HG03565 (cell line): Measurements from ENCODE around the gene NIT2.
"Not testable (repeated sequence)": the region's sequence is repeated elsewhere in the genome, so short reads cannot be mapped to it uniquely, and the experiment has no call there.

Experiments used
- ATAC-seq: cut with Tn5 transposase; IDR thresholded peaks from one replicate; pipeline ENCODE4 v1.9.1; 2021; ENCODE audit warnings: mild to moderate bottlenecking, moderate library complexity; ENCODE audit not compliant: unreplicated experiment

Gene NIT2

GRCh38 chr3:100334488-100335351 lies at the start of gene NIT2:
NIT2 (plus strand) TSS chr3:100334757; CDS start chr3:100334792, 35 bp downstream.
- ATAC-seq, result peak; percentile 93

- ATAC-seq, result no peak
Observed at GRCh38 chr3:100288288-100288894, 46.2 kb upstream of the NIT2 start.

- no peak for ATAC-seq
Observed at GRCh38 chr3:100289339-100289738, 45.2 kb upstream of the NIT2 start.

- no peak for ATAC-seq
Observed at GRCh38 chr3:100295089-100295488, 39.5 kb upstream of the NIT2 start.

GRCh38 chr3:100297784-100298183 lies 36.8 kb upstream of the NIT2 start:
- ATAC-seq, result no peak

GRCh38 chr3:100299016-100299415 lies 35.5 kb upstream of the NIT2 start:
- ATAC-seq, result no peak

- ATAC-seq, result no peak
Observed at GRCh38 chr3:100306695-100307094, 27.9 kb upstream of the NIT2 start.

- ATAC-seq, result no peak
Observed at GRCh38 chr3:100310355-100310965, 24.1 kb upstream of the NIT2 start.

GRCh38 chr3:100311011-100311410 lies 23.5 kb upstream of the NIT2 start:
- no peak for ATAC-seq

- peak; percentile 61 for ATAC-seq
Observed at GRCh38 chr3:100316641-100317069, 17.9 kb upstream of the NIT2 start.

GRCh38 chr3:100317912-100318311 lies 16.6 kb upstream of the NIT2 start:
- ATAC-seq, result no peak

GRCh38 chr3:100319951-100320350 lies 14.6 kb upstream of the NIT2 start:
- ATAC-seq, result no peak

GRCh38 chr3:100324044-100324443 lies 10.5 kb upstream of the NIT2 start:
- no peak for ATAC-seq

GRCh38 chr3:100325827-100326226 lies 8.7 kb upstream of the NIT2 start:
- ATAC-seq, result no peak

- not testable (repeated sequence) for ATAC-seq
Observed at GRCh38 chr3:100327377-100327776, 7.2 kb upstream of the NIT2 start.

GRCh38 chr3:100329800-100330489 lies 4.6 kb upstream of the NIT2 start:
- no peak for ATAC-seq

- no peak for ATAC-seq
Observed at GRCh38 chr3:100330651-100331050, 3.9 kb upstream of the NIT2 start.

- no peak for ATAC-seq
Observed at GRCh38 chr3:100331660-100332059, 2.9 kb upstream of the NIT2 start.

- no peak for ATAC-seq
Observed at GRCh38 chr3:100333051-100333450, 1.5 kb upstream of the NIT2 start.

GRCh38 chr3:100333970-100334487 lies 528 bp upstream of the NIT2 start:
- no peak for ATAC-seq

GRCh38 chr3:100335434-100335833 lies 877 bp downstream of the NIT2 start:
- ATAC-seq, result peak; percentile 42
